WTC11 (cell line): ENCODE results near the gene IQCK. TPM values are rescaled to one million over a fixed set of nuclear protein-coding genes. Genes with fewer than 3 reads are reported as not detected.

Experiments used
- ATAC-seq: fragments of 200-7000 bp; cut with Tn5 transposase; 2 replicates; pipeline ENCODE4 v1.10.0; 2021; ENCODE audit warnings: mild to moderate bottlenecking, moderate library complexity
- CTCF ChIA-PET: fragments of 300-600 bp; sonication (Branson Sonifier 250); formaldehyde crosslinking; loops from one replicate; lab custom pipeline; 2021; ENCODE audit warnings: antibody characterized with exemption; lab: Charles Lee
- POLR2A ChIA-PET: fragments of 350-600 bp; sonication (Branson Sonifier 250); formaldehyde crosslinking; loops from one replicate; lab custom pipeline; 2021; ENCODE audit warnings: antibody characterized with exemption; lab: Charles Lee
- DNase-seq: peaks from one replicate; pipeline ENCODE4 v3.0.0; 2021; ENCODE audit warnings: low spot score
- H3K27ac Mint-ChIP-seq: 2 replicates; pipeline ENCODE4 v1.8.0; 2021; ENCODE audit warnings: mixed read lengths
- H3K27me3 Mint-ChIP-seq: 2 replicates; pipeline ENCODE4 v1.8.0; 2021; ENCODE audit warnings: low read depth, mild to moderate bottlenecking, moderate library complexity, mixed read lengths
- H3K36me3 Mint-ChIP-seq: 2 replicates; pipeline ENCODE4 v1.8.0; 2021; ENCODE audit warnings: mixed read lengths
- H3K4me1 Mint-ChIP-seq: 2 replicates; pipeline ENCODE4 v1.8.0; 2022; ENCODE audit warnings: mixed read lengths
- H3K4me3 Mint-ChIP-seq: 2 replicates; pipeline ENCODE4 v1.8.0; 2021; ENCODE audit warnings: mild to moderate bottlenecking, moderate library complexity, mixed read lengths
- H3K9me3 Mint-ChIP-seq: 2 replicates; pipeline ENCODE4 v1.8.0; 2021; ENCODE audit warnings: mixed read lengths
- AR ChIP-seq: fragments of 250-450 bp; sonication (Bioruptor Pico); IDR thresholded peaks from 2 replicates; pipeline ENCODE4 v1.9.0; 2021; ENCODE audit warnings: mild to moderate bottlenecking
- CTCF ChIP-seq: fragments of 200-600 bp; IDR thresholded peaks from 2 replicates; pipeline ENCODE4 v1.8.0; 2022; ENCODE audit warnings: antibody characterized with exemption
- ETV6 ChIP-seq: sonication (generic); formaldehyde crosslinking; IDR thresholded peaks from 2 replicates; pipeline ENCODE4 v1.8.1; 2022; ENCODE audit warnings: mild to moderate bottlenecking, missing genetic modification reagents
- FOXP4 ChIP-seq: sonication (generic); formaldehyde crosslinking; IDR thresholded peaks from 2 replicates; pipeline ENCODE4 v1.8.0; 2022; ENCODE audit warnings: mild to moderate bottlenecking, missing genetic modification reagents
- GABPB1 ChIP-seq: sonication (generic); formaldehyde crosslinking; IDR thresholded peaks from 2 replicates; pipeline ENCODE4 v1.8.1; 2023; ENCODE audit warnings: mild to moderate bottlenecking, missing genetic modification reagents
- HMGA2 ChIP-seq: fragments of 250-450 bp; sonication (Bioruptor Pico); IDR thresholded peaks from 2 replicates; pipeline ENCODE4 v1.4.0; 2021; ENCODE audit warnings: mild to moderate bottlenecking, moderate library complexity
- NFYB ChIP-seq: sonication (generic); formaldehyde crosslinking; conservative IDR thresholded peaks from 2 replicates; pipeline ENCODE4 v1.8.0; 2022; ENCODE audit warnings: low read depth, missing genetic modification reagents
- RORB ChIP-seq: fragments of 250-450 bp; sonication (Bioruptor Pico); IDR thresholded peaks from 2 replicates; pipeline ENCODE4 v1.9.0; 2021; ENCODE audit warnings: mild to moderate bottlenecking
- SOX15 ChIP-seq: fragments of 250-450 bp; sonication (Bioruptor Pico); IDR thresholded peaks from 2 replicates; pipeline ENCODE4 v1.9.0; 2021; ENCODE audit warnings: mild to moderate bottlenecking
- SP1 ChIP-seq: sonication (generic); formaldehyde crosslinking; conservative IDR thresholded peaks from 2 replicates; pipeline ENCODE4 v1.8.1; 2022; ENCODE audit warnings: missing genetic modification reagents
- USF1 ChIP-seq: sonication (generic); formaldehyde crosslinking; IDR thresholded peaks from 2 replicates; pipeline ENCODE4 v1.8.0; 2022; ENCODE audit warnings: mild to moderate bottlenecking, missing genetic modification reagents
- USF2 ChIP-seq: sonication (generic); formaldehyde crosslinking; IDR thresholded peaks from 2 replicates; pipeline ENCODE4 v1.8.1; 2023; ENCODE audit warnings: mild to moderate bottlenecking, missing genetic modification reagents, moderate library complexity
- ZBTB21 ChIP-seq: sonication (generic); formaldehyde crosslinking; IDR thresholded peaks from 2 replicates; pipeline ENCODE4 v1.8.1; 2023; ENCODE audit warnings: mild to moderate bottlenecking, missing genetic modification reagents, borderline replicate concordance
- ZNF138 ChIP-seq: sonication (generic); formaldehyde crosslinking; conservative IDR thresholded peaks from 2 replicates; pipeline ENCODE4 v1.8.1; 2022; ENCODE audit warnings: mild to moderate bottlenecking, moderate library complexity, missing genetic modification reagents
- ZNF232 ChIP-seq: sonication (generic); formaldehyde crosslinking; IDR thresholded peaks from 2 replicates; pipeline ENCODE4 v1.8.0; 2022; ENCODE audit warnings: mild to moderate bottlenecking, missing genetic modification reagents
- ZNF396 ChIP-seq: fragments of 250-450 bp; sonication (Bioruptor Pico); IDR thresholded peaks from 2 replicates; pipeline ENCODE4 v1.8.0; 2021; ENCODE audit warnings: mild to moderate bottlenecking, moderate library complexity, borderline replicate concordance
- ZNF512 ChIP-seq: sonication (generic); formaldehyde crosslinking; IDR thresholded peaks from 2 replicates; pipeline ENCODE4 v1.8.1; 2022; ENCODE audit warnings: missing genetic modification reagents, borderline replicate concordance
- total RNA-seq: library from RNA; stranded (reverse); gene quantifications from 3 replicates; pipeline ENCODE4 v1.2.3, GENCODE V29; 2021

IQCK gene
- total RNA-seq, 1 experiment from 2014 or later, result 5.8 TPM

- TF ChIP-seq AR (CRISPR knock-in tag), result no peak
- no peak for TF ChIP-seq ZBTB21 (CRISPR knock-in tag)
- TF ChIP-seq FOXP4, result no peak
- TF ChIP-seq SOX15 (CRISPR knock-in tag), result no peak
- TF ChIP-seq CTCF, result no peak
- TF ChIP-seq ZNF232 (CRISPR knock-in tag), result no peak
- TF ChIP-seq, all 79 proteins: peak for 0
Observed at GRCh38 chr16:19859166-19859565, 141.1 kb downstream of the IQCK start (continued).

- Mint-ChIP-seq H3K4me3 (peak overlapping the region; percentile 51), H3K36me3 (peaks cover 44% of the 10 kb centered on the region)
- POLR2A ChIA-PET, result interaction anchor here (1.1 kb wide), 1 partner anchor 22 kb away, joined by 4 read pairs; no protein-coding TSS in a partner anchor
Observed at GRCh38 chr16:19859603-19860002, 141.5 kb downstream of the IQCK start.

GRCh38 chr16:19860166-19861041 is 142.3 kb downstream of the IQCK start:
- DNase-seq (no peak), ATAC-seq (peak; percentile 79)
- H3K9me3 Mint-ChIP-seq, result no peaks in the 10 kb centered on the region
- peak overlapping the region; percentile 51 for H3K4me3 Mint-ChIP-seq
- H3K27me3 Mint-ChIP-seq, result no peaks in the 10 kb centered on the region
- H3K27ac Mint-ChIP-seq, result peak overlapping the region; percentile 100
- CTCF ChIA-PET, result interaction anchor here (1.2 to 1.8 kb wide), 2 partner anchors 9 to 16 kb away, joined by 3 to 6 read pairs; no protein-coding TSS in a partner anchor
- H3K36me3 Mint-ChIP-seq, result peaks cover 51% of the 10 kb centered on the region
- POLR2A ChIA-PET, result interaction anchor here (0.6 to 2.4 kb wide), 4 partner anchors 14 to 22 kb away, joined by 3 to 13 read pairs (median 4); no protein-coding TSS in a partner anchor
- peaks cover 87% of the 10 kb centered on the region for H3K4me1 Mint-ChIP-seq
- TF ChIP-seq ETV6 (CRISPR knock-in tag) (0 out of 2 replicates have a peak, but pooled peaks have one; percentile 17), SP1 (CRISPR knock-in tag) (no peak), ZNF512 (CRISPR knock-in tag) (no peak), RORB (CRISPR knock-in tag) (no peak), ZNF138 (CRISPR knock-in tag) (no peak), HMGA2 (no peak)

More at GRCh38 chr16:19859603-19860002, 141.5 kb downstream of the IQCK start:
- no peaks in the 10 kb centered on the region for H3K27me3 Mint-ChIP-seq
- DNase-seq (no peak), ATAC-seq (no peak)
- TF ChIP-seq ZNF396 (CRISPR knock-in tag) (no peak), GABPB1 (CRISPR knock-in tag) (no peak), NFYB (CRISPR knock-in tag) (no peak), USF2 (CRISPR knock-in tag) (no peak), SOX15 (CRISPR knock-in tag) (no peak), ZNF232 (CRISPR knock-in tag) (no peak), USF1 (CRISPR knock-in tag) (no peak)
- peaks cover 92% of the 10 kb centered on the region for H3K4me1 Mint-ChIP-seq
- CTCF ChIA-PET, result no interaction called here
- H3K27ac Mint-ChIP-seq, result peak overlapping the region; percentile 100
- H3K9me3 Mint-ChIP-seq, result no peaks in the 10 kb centered on the region
